Right kidney (tissue), 1 donor: ENCODE results near the gene SETBP1.

Experiments
- DNase-seq: peaks from one replicate; pipeline ENCODE4 v3.0.0-alpha.2; 2016

The SETBP1 gene

DNA sequence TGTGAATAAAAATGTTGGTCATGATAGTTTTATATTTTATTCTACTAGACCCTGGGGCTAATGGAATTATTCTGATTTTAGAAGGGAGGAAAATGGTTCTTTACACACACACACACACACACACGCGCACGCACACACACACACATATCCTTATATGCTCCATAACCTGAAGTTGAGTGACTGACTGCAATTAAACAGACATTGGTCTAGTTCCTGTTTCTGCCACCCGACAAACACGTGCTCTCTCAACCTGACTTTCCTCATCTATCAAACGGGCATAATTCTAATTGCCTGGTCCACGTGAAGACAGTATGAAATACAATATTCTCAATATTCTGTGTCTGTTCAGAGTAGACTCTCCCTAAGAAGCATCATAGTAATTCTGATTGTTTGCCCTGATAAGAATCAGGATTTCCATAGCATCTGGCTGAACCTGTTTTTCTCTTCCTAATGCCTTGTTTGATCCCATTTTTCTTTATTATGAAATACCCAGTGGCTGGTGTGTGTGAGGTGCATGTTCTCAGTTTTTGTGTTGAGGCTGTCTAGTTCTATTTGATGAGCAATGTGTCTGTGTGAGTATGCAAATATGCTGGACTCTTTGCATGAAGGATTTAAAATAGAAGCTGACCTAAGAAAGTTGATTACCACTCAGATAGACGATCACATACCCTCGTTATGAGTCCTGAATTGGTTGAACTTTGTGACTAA is 51.0 kb downstream of the SETBP1 start:
- DNase-seq: no peak

DNA sequence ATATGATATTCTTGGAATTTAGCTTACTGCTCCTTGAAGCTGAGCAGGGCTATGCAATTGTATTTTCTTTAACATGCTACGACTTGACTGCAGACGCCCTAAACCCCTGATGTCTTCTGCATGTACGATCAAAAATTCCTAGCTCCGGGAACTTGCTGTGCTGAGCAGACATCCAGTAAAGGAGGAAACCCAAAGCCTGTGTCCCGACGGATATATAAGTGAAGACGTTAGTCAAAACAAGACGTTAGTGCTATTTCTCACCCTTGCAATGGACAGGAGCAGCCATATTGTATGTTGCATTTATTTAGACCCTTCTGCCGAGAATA is 51.5 kb downstream of the SETBP1 start:
- no peak for DNase-seq

DNA sequence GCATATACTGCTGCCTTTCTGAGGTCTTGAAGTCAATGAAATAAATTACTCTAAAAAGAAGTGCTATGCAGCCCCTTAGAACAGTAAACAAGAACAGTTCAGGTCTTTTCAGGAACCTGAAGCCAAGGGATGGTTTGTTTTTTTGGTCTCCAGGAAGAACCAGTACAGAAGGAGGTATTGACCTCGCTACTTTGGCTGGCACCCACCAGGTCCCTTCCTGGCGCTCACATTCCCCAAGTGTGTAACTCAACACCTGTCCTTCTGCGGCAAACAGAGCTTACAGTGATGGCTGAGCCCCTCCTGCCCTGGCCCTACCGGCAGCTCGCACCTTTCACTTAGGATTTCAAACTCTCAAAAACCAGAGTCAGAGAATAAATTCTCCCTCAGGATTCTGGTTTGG is 51.9 kb downstream of the SETBP1 start:
- peak; percentile 49 for DNase-seq

DNA sequence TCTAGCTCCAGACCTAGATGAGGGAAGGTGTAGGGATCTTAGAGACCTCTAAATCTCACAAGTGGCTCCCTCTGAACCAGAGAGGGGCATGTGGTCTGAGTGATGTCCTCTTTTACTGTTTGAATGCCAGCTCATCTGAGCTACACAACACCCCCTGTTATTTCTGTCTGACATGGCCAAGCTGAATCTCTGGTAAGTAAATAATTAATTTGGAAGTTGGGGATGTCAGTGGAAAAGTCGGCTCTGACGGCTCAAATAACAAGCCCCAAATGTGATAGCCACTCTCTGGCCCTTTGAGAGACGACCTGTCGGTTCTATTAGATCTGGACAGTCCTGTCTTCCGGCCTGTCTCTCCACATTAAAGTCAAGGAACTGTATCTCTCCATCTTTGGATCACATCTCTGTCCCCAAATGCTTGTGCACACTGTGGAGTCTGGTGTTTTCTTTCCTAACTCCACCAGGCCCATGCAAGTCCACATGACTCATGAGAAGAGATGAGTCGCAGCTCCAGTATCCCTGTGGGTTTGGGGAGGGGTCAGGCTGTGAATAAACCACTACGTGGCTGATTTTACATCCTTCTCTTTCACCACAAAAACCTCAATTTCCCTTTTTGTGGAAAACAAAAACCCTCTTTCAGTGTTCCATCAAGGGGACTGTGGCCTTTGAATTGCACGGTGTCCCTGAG is 52.5 kb downstream of the SETBP1 start:
- no peak for DNase-seq

DNA sequence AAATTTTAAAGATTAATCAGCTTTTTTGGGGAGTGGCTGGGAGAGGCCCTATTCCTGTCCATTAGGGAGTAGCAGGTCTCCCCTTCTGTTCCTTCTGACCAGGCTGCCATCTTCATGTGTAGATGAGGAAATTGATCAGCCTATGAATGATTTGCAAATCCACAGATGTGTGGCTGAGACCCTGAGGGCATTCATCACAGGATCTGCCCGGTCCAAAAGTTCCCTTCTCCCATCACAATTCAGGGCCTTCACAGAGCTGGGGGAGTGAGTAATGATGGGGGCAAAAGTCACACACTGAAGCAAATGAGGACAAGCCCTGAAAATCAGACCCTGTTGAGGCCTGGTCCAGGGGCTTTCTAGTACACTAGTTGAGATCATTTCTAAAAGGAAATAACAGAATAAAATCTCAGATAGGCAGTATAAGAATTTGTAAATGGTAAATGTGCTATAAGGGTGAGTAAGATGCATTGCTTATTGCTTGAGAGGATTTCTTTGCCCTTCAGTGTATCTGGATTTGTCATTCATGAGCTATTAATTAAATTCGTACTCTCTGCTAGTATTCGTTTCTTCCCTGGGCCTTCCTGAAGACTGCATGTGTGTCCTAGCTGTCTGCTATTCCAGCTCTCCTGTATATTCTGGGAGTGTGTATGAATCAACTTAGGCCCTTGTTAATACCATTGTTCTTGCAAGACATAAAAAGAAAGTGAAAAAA is 53.2 kb downstream of the SETBP1 start:
- DNase-seq: no peak

DNA sequence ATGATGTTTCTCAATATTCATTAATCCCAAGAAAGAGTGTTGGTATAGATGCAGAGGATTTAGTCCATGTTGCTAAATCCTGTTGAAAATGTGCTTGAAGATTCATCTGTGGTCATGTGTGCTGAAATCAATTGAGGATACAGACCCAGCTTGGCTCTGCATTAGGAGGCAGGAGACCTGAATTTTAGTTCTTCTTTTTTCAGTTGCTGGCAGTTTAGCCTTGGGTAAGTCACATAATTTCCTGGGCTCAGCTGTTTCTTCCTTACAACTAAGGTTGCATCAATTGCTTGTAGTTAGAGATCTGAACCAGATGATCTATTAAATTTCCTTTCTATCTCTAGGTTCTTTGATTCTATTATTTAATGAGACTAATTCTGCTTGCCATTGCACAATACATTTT is 54.4 kb downstream of the SETBP1 start:
- DNase-seq: no peak

DNA sequence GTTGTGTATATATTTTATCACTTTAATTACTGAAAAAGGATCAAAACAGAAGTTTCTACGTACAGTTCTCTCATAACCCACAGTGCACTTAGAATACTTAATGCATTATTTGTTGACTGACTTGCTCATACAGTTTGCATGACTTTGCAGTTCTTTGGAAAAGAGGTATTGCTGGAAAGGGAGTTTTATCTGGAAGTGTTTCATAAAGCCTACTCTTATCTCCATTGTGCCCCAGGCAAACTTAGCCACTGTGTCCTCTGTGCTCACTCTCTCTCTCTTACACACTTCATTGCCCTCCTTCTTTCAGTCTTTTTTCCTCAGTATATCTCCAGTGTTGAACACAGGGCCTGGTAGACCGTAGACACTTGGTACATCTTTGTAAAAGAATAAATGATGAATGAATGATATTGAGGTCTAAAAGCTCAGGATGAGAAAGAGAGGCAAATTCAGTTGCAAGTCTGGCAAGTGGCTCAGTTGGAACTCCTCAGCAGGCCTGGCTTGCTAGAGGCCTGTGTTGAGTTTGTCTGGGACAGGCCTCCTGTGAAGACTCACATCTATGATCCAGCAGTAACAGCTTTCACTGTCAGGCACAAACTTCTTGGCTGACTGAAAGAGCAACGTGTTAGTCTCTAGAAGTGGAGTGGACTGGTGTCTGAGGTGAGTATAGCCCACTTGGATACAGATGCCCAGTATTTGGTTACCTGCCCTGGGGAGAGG is 56.1 kb downstream of the SETBP1 start:
- DNase-seq: no peak

DNA sequence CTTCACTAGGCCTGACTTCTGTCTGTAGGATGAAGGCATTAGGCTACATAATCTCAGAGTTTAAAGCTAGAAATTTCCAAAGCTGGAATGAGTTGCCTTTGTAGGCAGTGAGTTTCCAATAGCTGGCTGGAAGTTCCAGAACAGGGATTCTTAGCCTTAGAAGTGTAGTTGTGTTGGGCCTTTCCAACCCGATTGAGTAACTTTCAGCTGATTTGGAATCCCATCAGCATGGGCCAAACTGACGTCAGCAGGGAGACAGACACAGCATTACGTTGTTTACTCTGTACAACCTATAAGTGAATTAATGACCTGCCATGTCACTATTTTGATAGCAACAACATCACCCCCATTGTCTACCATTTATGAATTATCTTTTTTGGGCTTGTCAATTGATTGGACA is 56.9 kb downstream of the SETBP1 start:
- DNase-seq: no peak

DNA sequence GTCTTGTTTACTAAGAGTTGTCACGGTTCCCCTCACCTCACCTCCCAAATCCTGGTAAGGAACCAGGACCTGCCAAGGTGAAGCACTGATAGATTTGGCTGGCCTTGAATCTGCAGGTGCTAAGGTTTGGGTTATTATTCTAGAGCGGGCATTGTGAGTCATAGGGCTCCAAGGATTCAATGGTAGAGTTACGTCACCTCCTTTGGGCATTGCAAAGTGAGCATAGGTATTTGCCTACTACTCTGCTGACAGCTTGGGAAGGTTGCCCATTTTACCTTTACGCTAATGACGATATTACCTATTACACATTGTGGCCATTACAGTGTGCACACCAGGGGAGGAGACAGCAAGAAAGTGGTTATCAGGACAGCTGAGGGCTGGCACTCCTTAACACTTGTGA is 59.3 kb downstream of the SETBP1 start:
- no peak for DNase-seq

DNA sequence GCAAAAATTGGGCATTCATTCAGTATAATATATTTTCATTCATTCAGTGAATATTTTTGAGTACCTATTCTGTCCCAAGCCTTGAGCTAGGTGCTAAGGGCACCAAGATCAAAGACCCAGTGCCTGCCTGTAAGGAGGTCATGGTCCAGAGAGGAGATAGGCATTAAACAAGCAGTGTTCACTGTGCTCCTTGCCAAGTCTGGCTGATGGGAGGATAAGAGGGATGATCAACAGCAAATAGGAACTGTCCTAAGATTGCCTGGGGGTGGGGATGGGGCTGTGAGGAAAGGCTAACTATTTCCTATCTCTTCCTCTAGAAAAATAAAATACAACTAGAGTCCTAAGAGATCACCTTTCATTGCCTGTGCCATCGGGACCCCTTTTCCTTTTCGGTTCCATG is 60.4 kb downstream of the SETBP1 start:
- DNase-seq: no peak

DNA sequence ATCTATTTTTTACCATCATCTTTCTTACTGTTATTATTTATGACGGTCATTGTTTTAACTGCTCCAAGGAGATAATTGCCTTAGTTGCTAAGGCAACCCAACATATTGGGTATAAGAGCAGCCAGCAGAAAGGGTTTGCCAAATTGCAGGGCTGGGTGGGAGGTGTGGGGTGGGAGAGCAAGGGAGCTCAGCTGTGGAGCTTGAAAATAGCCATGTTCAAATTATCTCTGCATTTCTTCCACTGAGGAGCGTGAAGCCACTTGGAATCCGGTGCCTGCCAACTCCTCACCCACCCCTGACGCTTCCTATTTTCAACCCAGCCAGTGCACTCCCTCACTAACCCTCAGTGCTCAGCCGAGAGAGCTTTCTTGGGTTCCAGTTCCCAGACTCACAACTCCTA is 60.8 kb downstream of the SETBP1 start:
- no peak for DNase-seq

DNA sequence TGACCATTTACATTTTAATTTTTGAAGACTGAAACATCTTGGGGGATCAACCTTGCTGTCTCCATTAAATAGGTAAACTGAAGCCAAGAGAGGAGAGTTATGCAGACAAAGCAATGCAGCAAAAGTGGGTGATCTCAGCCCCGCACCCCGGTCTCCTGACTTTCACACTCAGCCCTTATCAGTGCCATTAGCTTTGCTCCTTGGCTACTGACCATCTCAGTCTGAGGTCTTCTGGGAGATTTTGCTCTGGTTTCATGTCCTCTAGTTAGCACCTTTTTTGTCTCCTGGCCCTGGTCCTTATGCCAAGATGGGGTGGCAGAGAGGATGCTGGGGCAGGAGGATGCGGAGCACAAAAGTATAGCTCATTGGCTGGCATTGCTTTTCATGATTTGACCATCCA is 61.4 kb downstream of the SETBP1 start:
- DNase-seq: no peak

DNA sequence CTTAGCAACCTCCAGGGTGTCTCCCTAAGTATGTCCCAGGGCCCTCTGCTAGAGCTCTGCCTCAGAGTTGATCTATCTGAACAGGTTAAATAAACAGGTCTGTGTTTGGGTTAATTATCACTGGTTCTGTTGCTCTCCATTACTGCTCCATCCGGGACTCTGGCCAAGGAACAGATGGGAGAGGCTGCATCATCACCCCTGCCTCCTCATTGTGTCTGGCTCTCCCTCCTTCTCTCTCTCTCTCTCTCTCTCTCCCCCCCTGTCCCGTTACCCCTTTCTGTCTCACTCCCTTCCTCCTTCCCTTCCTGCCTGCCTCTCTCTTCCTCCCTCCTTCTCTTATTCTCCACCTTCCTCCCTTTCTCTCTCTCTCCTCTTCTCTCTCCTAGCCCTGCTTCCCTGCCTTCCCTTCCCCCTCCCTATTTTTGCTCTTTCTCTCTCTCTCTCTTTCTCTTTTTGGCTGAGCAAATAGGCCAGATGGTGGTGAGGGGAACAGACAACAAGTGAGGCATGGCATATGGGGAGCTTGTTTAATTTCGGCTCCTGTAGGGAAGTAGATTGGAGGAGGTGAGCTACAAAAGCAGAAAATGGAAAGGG is 62.1 kb downstream of the SETBP1 start:
- peak; percentile 49 for DNase-seq

DNA sequence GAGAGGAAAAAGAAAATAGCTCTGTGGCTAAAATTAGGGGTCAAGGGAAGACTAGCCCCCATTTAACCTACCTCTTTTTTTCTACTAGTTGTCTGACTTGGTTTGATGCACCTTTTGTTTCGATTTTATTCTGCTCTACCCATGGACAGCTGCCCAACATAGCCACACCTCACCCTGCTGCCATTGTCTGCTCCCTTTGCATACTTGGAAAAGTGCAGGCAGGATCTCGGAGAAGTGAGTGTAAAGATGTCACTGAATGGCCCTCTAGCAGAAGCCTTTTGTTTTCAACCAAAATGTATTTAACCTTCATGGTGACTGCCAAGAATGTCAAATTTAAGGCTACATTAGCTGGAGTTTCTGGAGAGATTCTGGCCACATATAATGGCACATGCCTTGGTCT is 62.9 kb downstream of the SETBP1 start:
- DNase-seq: no peak

DNA sequence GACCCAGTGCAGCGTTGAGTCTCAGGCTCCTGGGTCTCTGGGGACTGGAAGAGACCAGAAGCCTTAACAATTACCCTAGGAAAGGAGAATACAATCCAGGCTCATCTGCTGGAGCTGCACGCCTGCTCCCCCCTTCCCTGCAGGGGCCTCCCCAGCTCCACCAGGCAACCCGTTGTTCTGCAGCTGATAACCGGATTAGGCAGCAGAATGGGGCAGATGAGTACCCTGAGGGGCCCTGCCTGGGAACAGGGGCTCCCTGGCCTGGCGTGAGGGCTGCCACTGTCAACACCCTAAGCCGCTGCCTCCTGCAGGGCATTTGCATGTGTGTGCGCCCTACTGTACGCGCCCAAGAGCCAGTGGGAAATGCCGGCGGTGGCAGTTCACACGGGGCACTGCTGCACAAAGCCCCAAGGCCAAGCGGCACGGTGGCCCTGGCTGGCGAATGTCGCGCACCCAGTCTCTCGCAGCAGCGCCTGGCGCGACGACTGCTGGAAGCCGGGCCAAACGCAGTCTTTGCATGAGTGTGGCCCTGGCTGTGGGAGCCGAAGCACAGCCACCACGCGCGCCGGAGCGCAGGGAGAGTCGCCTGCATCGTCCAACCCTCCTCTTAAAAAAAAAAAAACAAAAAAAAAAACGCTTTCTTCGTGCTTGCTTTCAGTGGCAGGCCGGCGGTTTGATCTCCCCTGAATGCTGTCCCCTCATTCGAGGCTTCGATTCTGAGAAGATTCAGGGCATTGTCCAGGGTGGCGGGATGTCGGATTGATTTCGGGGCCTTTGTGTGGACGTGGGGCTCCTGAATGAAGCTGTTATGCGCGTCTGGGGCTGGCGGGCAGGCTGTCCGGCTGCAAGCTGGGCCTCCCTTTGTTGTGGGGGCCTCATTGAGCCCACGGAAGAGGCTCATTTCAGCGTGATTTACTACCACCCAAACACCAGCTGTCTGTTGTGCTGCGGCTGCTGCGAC is 63.8 kb downstream of the SETBP1 start:
- DNase-seq: peak; percentile 71

DNA sequence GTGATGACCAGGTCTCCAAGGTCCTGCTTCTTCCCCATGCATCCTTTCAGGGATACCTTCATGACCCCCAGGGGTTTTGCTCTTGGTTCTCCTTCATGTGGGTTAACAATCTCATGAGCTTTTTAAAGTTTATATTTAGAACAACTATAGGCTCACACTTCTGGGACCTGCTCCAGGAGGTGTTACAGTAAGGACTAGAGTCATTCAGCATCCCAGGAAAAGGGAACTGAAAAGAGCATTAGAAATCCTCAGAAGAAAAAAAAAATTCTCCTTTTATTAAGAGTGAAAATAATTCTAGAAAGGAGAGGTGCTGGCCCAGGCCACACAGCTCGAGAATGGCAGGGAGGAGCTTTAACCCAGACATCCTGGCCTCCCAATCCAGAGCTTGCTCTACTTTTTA is 66.5 kb downstream of the SETBP1 start:
- no peak for DNase-seq

DNA sequence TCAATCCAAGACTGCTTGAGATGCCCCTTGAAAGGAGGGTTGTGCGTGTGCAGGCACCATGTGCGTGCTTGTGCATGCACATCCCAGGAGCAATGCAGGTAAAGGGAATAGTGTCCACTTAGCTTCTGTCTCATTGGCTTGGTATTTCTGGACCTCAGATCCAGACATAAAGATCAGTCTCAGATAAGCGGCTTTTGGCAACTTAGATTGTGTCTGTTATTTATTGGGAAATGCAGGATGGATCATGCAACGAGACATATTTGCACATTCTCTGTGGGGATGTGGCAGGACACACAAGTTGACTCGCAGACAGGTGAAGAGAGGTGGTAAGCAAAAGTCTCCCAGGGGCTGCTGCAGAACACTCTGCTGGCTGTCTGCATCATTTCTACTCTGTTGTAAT is 67.9 kb downstream of the SETBP1 start:
- DNase-seq: no peak

DNA sequence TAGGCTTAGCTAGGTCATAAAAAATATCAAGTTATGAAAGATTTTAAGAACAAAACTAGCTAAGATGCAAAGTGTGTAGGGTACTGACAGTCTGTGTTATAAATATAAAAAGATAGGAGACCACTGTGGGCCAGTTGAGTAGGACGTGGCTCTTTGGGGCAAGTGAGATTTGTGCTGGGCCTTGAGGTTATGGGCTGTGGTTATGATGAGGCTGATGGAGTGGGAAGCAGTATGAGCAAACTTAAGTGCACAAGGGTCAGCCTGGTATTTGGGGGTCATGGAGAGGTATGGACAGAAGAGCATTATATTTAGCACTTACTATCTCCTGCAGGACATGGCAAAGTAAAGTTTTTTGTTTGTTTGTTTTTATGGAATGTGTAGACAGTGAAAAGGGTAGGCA is 70.1 kb downstream of the SETBP1 start:
- DNase-seq: no peak

DNA sequence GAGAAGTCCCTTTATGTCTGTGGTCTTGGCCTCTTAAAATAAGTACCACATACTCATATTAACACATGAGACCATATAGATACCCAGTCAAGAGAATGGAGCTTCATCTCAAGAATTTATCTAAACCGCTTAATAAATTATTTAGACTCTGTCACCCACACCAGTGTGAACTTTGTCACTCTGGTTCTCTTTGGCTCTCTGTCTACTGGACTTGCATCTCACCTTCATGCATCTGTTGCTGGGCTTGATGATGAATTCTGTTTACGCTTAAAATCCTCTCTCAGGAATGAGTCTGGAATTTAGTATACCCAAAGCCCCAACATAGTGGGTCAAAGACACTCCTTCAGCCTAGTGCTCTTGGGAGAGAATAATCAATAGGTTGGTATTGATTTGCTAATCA is 73.9 kb downstream of the SETBP1 start:
- no peak for DNase-seq

DNA sequence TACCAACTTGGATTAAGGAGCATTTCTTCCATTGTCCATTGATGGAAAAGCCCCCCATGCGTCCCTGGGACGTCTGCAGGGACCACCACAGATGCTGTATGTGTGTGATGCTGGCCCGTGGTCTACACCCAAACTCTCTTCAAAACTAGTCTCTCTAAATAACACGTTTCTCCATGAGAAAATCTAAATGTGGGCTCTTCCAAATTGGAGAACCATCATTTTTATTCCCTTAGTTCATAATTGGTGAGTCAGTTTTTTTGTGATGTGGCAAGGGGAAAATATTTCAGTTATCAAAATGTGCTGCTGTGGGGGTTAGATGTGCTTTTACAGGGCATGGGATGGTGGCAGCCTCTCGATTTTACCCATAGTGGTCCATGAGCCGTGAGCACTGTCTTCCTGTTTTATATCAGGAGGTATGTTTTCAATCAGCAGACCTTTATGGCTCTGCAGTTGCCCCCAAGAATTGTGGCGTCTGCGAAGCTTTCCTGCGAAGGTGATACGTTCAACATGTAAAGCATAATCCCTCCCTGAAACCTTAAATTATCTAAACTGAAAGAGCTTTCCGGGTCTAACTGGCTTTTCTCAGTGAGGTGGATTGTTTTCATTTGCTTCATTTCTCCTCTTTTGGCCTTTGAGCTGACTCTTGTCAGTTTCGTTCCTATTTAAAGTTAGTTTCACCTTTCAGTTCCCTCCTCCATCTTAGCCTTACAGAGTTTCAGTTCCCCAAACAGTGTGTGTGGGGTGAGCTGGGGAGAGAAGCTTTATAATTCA is 78.4 kb downstream of the SETBP1 start:
- no peak for DNase-seq

DNA sequence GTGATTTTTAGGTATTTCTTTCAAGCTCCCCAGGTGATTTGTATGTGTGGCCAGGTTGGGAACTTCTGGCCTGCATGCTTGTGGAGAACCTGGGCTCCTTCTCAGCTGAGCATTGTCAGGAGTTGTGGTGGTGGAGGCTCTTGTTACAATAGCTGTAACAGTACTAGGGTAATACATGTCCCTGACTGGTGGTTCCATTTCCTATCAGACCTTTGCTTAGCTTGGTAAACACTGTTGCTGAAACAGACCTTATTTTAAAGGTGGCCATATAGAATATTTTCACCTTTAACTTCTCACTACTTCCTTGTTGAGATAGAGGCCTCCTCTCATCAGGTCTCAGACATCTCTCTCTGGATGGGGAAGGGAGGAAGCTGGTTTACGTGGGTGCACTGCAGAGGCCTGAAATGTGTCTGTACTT is 79.2 kb downstream of the SETBP1 start:
- no peak for DNase-seq
